Measurements from ENCODE around the gene CBL. TPM values are rescaled to one million over a fixed set of nuclear protein-coding genes. Genes with fewer than 3 reads are reported as not detected.
A peak's percentile ranks its signal among the peaks of the same experiment; 100 is the strongest.

The CBL gene
- total and polyA plus RNA-seq, 2 donors, result 8.0 to 15.5 TPM

- no peaks in the 10 kb centered on the region for H3K4me1 ChIP-seq (ENCODE audit: insufficient read depth)
- WGBS, result 86% methylated on average over 14 of the region's 14 CpGs
- no peak for DNase-seq (ENCODE audit: extremely low spot score)
- H3K36me3 ChIP-seq (ENCODE audit: insufficient read depth), result no peaks in the 10 kb centered on the region
- no peak overlapping the region for H3K27ac ChIP-seq (ENCODE audit: low read depth)
- no peak overlapping the region for H3K4me3 ChIP-seq (ENCODE audit: low read depth, low read length)
Measured at GRCh38 chr11:119344291-119345010, 138.3 kb downstream of the CBL start.

- H3K36me3 ChIP-seq (ENCODE audit: insufficient read depth), result no peaks in the 10 kb centered on the region
- H3K27ac ChIP-seq (ENCODE audit: low read depth), result no peak overlapping the region
- no peaks in the 10 kb centered on the region for H3K4me1 ChIP-seq (ENCODE audit: insufficient read depth)
- no peak for DNase-seq (ENCODE audit: extremely low spot score)
- no peak overlapping the region for H3K4me3 ChIP-seq (ENCODE audit: low read depth, low read length)
- whole genome bisulfite sequencing, result 84% methylated on average over 12 of the region's 12 CpGs
Measured at GRCh38 chr11:119345685-119346084, 139.5 kb downstream of the CBL start.

DNA sequence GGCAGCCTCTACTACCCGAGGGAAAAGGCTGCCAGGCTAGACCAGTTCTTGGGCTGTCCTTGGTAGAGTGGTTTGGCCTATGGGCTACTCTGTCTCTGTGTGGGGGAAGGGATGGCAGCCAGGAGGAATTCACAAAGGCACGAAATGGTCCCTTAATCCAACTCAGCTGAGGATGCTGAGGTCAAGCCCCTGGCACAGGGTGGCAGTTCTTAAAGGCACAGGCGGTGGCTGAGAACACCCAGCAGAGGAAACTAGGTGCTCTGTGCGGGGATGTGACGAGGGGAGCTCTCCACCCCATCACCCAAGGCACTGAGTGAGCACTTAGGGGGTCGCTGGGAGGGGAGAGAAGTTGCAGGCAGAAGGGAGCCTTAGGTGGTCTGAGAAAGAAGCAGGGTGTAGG is 140.5 kb downstream of the CBL start, which contains the start of gene MFRP:
TSS of gene MFRP (minus strand) at position 101 of the 400 bp plus-strand sequence. CDS start 192 bp downstream, outside the sequence.
- WGBS, result 74% methylated on average over 6 of the region's 6 CpGs
- Histone ChIP-seq H3K4me3 (ENCODE audit: low read depth, low read length) (no peak within 1 kb of the TSS), H3K4me1 (ENCODE audit: insufficient read depth) (no peaks in the 10 kb centered on the region), H3K36me3 (ENCODE audit: insufficient read depth) (no peaks in the 10 kb centered on the region), H3K27ac (ENCODE audit: low read depth) (no peak within 1 kb of the TSS)
- no peak for DNase-seq (ENCODE audit: extremely low spot score)

- H3K27ac ChIP-seq (ENCODE audit: low read depth), result no peak overlapping the region
- no peak overlapping the region for H3K4me3 ChIP-seq (ENCODE audit: low read depth, low read length)
- no peaks in the 10 kb centered on the region for H3K36me3 ChIP-seq (ENCODE audit: insufficient read depth)
- DNase-seq (ENCODE audit: extremely low spot score), result no peak
- WGBS, result 67% methylated on average over 2 of the region's 2 CpGs
- no peaks in the 10 kb centered on the region for H3K4me1 ChIP-seq (ENCODE audit: insufficient read depth)
Measured at GRCh38 chr11:119347242-119347641, 141.1 kb downstream of the CBL start.

GRCh38 chr11:119347940-119348605 is 141.9 kb downstream of the CBL start:
- Histone ChIP-seq H3K4me3 (ENCODE audit: low read depth, low read length) (no peak overlapping the region), H3K27ac (ENCODE audit: low read depth) (no peak overlapping the region), H3K4me1 (ENCODE audit: insufficient read depth) (no peaks in the 10 kb centered on the region), H3K36me3 (ENCODE audit: insufficient read depth) (no peaks in the 10 kb centered on the region)
- no peak for DNase-seq (ENCODE audit: extremely low spot score)
- WGBS, result 74% methylated on average over 16 of the region's 16 CpGs

DNA sequence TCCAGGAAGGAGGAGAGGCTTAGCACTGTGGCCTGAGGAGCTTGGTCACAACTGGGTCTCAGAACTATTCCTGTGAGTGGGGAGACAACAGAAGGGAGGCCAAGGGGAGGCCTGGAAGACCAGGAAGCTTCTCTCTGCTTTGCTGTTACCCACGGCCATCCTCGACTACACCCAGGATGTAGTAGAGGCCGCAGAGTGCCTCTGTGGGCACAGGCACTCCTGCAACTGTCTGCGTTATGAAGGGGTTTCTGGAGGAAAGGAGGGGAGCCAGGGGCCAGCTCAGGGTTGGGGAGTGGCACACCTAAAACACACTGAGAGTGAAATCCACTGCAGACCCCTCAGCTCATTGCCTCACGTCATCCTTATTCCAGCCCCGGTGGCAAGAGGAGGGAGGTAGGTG is 144.2 kb downstream of the CBL start:
- no peaks in the 10 kb centered on the region for H3K4me1 ChIP-seq (ENCODE audit: insufficient read depth)
- no peak for DNase-seq (ENCODE audit: extremely low spot score)
- no peak overlapping the region for H3K4me3 ChIP-seq (ENCODE audit: low read depth, low read length)
- no peak overlapping the region for H3K27ac ChIP-seq (ENCODE audit: low read depth)
- H3K36me3 ChIP-seq (ENCODE audit: insufficient read depth), result no peaks in the 10 kb centered on the region
- WGBS, result 87% methylated on average over 6 of the region's 6 CpGs

DNA sequence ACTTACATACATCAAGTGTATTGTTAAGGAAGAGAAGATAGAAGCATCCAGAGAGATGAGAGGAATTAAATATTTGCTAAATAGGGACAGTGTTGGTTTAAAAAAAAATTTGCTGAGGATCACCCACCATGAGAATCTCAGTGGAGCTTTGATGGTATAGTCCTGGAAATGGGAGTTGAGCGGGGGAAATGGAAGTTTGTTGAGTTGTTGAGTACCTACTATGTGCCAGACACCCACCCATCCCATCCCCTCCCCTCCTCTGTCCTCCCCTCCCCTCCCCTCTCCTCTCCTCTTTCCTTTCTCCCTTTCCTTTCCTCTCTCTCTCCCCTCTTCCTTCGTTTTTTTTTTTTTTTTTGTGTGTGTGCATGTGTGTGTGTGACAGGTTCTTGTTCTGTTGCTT is 145.1 kb downstream of the CBL start:
- H3K4me3 ChIP-seq (ENCODE audit: low read depth, low read length), result no peak overlapping the region
- no peaks in the 10 kb centered on the region for H3K36me3 ChIP-seq (ENCODE audit: insufficient read depth)
- H3K4me1 ChIP-seq (ENCODE audit: insufficient read depth), result no peaks in the 10 kb centered on the region
- DNase-seq (ENCODE audit: extremely low spot score), result no peak
- WGBS, result 94% methylated on average over 1 of the region's 2 CpGs
- no peak overlapping the region for H3K27ac ChIP-seq (ENCODE audit: low read depth)

- H3K4me1 ChIP-seq (ENCODE audit: insufficient read depth), result no peaks in the 10 kb centered on the region
- no peak for DNase-seq (ENCODE audit: extremely low spot score)
- H3K27ac ChIP-seq (ENCODE audit: low read depth), result no peak overlapping the region
- H3K36me3 ChIP-seq (ENCODE audit: insufficient read depth), result no peaks in the 10 kb centered on the region
- no peak overlapping the region for H3K4me3 ChIP-seq (ENCODE audit: low read depth, low read length)
- 36% methylated on average over 4 of the region's 4 CpGs for WGBS
Measured at GRCh38 chr11:119352857-119353260, 146.7 kb downstream of the CBL start.

GRCh38 chr11:119355091-119355843 is 149.1 kb downstream of the CBL start:
- no peak for DNase-seq (ENCODE audit: extremely low spot score)
- H3K36me3 ChIP-seq (ENCODE audit: insufficient read depth), result no peaks in the 10 kb centered on the region
- no peak overlapping the region for H3K4me3 ChIP-seq (ENCODE audit: low read depth, low read length)
- 81% methylated on average over 9 of the region's 9 CpGs for WGBS
- no peaks in the 10 kb centered on the region for H3K4me1 ChIP-seq (ENCODE audit: insufficient read depth)
- no peak overlapping the region for H3K27ac ChIP-seq (ENCODE audit: low read depth)

GRCh38 chr11:119356349-119357031 is 150.4 kb downstream of the CBL start:
- WGBS, result 7% methylated on average over 54 of the region's 54 CpGs
- peak; percentile 63 for DNase-seq (ENCODE audit: extremely low spot score)
- Histone ChIP-seq H3K4me1 (ENCODE audit: insufficient read depth) (no peaks in the 10 kb centered on the region), H3K27ac (ENCODE audit: low read depth) (peak overlapping the region; percentile 43), H3K36me3 (ENCODE audit: insufficient read depth) (no peaks in the 10 kb centered on the region), H3K4me3 (ENCODE audit: low read depth, low read length) (peak overlapping the region; percentile 12)

- H3K4me1 ChIP-seq (ENCODE audit: insufficient read depth), result no peaks in the 10 kb centered on the region
- DNase-seq (ENCODE audit: extremely low spot score), result no peak
- H3K27ac ChIP-seq (ENCODE audit: low read depth), result no peak overlapping the region
- no peaks in the 10 kb centered on the region for H3K36me3 ChIP-seq (ENCODE audit: insufficient read depth)
- WGBS, result 41% methylated on average over 13 of the region's 13 CpGs
- H3K4me3 ChIP-seq (ENCODE audit: low read depth, low read length), result peak overlapping the region; percentile 12
Measured at GRCh38 chr11:119357074-119357473, 150.9 kb downstream of the CBL start.

All from urinary bladder (tissue), 4 donors.